Measurements from ENCODE around the gene CDC42EP1. TPM values are rescaled to one million over a fixed set of nuclear protein-coding genes. Genes with fewer than 3 reads are reported as not detected.
A peak's percentile ranks its signal among the peaks of the same experiment; 100 is the strongest.
"Not testable (repeated sequence)": the region's sequence is repeated elsewhere in the genome, so short reads cannot be mapped to it uniquely, and the experiment has no call there.

CDC42EP1 gene
- total RNA-seq, 1 experiment from 2014 or later: 95.3 TPM

DNA sequence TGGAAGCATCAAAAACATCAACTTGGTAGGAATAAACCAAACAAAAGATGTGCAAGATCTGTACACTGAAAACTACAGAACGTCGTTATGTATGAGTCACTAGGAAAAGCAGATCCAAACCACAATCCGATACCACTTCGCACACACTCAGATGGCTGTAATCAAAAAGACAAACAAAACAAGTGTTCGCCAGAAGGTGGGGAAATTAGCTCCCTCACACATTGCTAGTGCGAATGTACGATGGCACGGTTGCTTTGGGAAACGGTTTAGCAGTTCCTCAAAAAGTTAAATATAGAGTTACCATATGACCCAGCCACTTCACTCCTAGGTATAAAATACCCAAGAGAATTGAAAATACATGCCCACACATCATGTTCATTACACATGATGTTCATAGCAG lies 26.3 kb upstream of the CDC42EP1 start:
- peak; percentile 84 for DNase-seq (ENCODE audit: low read depth)

DNA sequence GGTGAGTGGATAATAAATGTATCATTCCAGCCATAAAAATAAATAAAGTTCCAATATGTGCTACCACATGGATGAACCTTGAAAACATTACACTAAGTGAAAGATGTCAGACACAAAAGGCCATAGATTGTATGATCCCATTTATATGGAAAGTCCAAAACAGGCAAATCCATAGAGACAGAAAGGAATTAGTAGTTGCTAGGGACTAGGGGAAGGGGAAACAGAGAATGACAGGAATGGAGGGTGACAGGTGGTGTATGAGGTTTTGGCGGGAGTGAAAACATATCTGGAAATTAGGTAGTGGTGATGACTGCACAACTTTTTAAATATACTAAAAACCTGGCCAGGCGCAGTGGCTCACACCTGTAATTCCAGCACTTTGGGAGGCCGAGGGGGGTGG lies 25.8 kb upstream of the CDC42EP1 start:
- DNase-seq (ENCODE audit: low read depth): no peak

DNA sequence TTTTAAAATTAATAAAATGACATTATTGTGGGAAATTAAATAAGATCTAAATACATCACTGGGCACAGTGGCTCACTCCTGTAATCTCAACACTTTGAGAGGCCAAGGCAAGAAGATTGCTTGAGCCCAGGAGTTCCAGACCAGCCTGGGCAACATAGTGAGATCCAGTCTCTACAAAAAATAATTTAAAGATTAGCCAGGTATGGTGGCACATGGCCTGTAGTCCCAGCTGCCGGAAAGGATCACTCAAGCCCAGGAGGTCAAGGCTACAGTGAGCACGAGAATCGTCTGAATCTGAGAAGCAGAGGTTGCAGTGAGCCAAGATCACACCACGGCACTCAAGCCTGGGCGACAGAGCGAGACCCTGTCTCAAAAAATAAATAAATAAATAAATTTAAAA lies 25.1 kb upstream of the CDC42EP1 start:
- no peak for DNase-seq (ENCODE audit: low read depth)

DNA sequence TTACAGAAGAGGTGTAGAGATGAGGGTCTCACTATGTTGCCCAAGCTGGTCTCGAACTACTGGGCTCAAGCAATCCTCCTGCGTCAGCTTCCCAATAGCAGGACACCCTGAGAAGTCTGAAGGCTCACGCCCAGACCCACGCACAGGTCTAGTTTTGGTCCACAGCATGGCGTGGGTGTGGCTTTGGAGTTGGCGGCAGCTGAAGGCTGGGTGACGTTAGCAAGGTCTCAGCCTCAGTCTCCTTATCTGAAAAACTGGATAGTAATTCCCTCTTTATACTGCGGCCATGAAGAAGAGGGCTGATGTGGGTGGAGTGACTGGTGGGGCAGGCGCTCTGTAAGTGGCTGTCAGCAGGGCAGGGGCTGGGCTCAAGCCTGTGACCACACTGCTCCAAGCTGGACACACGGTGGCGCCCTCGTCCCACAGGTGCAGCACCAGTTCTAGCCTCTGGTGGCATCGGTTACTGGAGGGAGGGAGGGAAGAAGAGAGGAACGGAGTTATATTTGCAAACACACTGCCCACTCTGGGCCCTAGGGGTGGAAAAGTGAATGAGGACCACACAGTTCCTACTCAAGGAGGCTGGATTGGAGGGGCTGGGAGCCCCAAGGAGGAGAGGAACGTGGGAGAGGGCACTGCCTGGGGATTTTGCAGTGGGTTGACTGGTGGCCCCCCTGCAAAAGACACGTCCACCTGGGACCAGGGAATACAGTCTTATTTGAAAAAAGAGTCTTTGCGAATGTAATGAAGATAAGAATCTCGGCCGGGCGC lies 21.5 kb upstream of the CDC42EP1 start:
- peak; percentile 93 for DNase-seq (ENCODE audit: low read depth)

DNA sequence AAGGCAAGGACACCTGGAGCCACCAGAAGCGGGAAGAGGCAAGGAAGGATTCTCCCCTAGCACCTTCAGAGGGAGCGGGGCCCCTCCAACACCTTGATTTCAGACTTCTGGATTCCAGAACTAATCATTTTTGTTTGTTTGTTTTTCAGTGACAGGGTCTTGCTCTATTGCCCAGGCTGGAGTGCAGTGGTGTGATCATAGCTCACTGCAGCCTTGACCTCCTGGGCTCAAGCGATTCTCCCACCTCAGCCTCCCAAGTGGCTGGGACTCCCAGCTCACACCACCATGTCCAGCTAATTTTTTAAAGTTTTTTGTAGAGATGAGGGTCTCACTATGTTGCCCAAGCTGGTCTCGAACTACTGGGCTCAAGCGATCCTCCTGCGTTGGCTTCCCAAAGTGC lies 20.5 kb upstream of the CDC42EP1 start:
- DNase-seq (ENCODE audit: low read depth): not testable (repeated sequence)

DNA sequence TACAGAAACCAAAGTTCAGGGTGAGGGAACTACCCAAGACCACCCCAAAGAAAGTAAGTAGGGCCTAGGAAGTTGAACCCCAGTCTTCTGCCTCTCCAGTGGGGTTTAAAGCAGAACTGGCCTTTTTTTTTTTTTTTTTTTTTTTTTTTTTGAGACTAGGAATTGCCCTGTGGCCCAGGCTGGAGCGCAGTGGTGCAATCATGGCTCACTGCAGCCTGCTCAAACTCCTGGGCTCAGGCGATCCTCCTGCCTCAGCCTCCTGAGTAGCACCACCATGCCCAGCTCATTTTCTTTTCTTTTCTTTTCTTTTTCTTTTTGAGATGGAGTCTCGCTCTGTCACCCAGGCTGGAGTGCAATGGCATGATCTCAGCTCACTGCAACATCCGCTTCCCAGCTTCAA lies 17.9 kb upstream of the CDC42EP1 start:
- not testable (repeated sequence) for DNase-seq (ENCODE audit: low read depth)

DNA sequence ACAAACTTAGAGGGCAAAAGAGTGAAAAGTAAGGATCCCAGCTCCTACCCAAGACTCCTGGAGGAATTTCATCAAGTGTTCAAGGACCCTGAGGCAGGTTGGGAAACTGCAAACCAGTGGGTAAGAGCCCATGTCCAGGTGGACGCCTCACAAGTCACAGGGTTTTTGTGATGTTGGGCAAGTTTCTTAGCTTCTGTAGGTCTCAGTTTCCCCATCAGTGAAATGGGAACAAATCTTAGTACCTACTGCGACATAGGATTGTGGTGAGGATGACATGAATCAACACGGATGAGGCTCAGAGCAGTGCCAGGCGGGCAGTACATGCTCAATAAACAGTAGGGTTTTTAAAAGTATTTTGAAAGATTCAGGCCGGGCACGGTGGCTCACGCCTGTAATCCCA lies 17.3 kb upstream of the CDC42EP1 start:
- DNase-seq (ENCODE audit: low read depth): no peak

DNA sequence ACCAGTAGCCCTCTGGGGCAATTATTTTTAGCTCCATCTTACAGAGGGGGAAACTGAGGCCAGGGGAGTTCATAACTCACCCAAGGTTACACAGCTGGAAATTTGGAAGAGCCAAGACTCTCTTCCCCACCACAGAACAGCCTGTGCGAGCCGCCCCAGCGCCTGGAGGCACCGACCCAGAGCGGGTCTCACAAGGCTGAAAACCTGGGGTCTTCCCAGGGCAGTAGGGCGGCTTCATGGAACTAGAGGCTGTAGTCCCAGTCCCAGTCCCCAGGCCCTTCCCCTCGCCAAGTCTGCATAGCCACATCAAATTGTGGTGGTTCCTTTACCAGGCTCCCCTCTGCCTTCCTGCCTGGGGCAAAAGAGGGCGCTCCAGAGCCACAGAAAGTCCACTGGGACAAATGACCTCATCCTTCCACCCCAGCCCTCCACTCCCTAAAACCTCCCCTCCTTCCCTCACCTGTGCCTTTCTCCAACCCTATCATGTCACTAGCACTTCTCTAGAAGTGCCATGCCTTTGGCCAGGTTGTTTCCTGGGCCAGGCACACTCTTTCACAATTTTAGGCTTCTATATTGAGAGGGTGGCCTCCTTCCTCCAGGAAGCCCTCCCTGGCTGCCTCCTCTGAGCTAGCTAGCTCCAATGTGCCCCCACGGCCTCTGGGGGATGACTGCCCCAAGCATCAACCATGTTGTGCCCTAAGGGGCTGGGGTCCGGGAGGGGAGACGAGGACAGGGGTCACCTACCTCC lies 15.2 kb upstream of the CDC42EP1 start:
- peak; percentile 64 for DNase-seq (ENCODE audit: low read depth)

DNA sequence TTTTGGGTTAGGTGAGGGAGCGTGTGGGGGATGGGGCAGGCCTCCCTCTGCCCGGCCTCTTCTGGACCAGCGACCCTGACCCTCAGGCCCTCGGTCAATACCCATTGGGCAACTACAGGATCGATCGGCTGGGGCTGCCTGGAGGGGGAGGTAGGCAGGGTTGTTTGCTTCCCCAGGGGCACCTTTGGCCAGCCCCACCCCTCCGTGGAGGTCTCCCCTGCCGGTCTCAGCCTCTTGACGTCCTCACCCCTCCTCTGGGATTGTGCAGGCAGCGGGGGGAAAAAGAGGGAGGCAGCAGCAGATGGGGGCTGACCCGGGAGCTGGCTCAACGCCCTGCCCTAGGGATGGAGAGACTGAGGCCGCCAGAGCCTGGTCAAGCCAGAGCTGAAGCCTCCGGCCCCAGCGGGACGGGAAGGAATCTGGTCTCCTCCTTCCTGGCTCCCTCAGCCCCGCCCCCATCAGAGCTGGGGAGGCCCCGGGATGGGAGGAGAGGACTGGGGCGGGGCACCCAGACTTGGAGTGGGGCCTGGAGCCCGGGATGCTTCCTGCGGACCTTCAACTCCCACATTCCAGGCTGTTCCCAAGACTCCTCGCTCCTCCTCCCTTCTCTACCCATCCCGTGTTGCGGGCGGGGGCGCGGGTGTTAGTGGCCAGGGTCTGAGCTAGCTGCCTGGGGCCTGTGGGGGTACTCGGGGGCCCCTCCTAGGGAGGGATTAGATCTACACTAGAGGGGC lies 14.4 kb upstream of the CDC42EP1 start:
- DNase-seq (ENCODE audit: low read depth): peak; percentile 88

DNA sequence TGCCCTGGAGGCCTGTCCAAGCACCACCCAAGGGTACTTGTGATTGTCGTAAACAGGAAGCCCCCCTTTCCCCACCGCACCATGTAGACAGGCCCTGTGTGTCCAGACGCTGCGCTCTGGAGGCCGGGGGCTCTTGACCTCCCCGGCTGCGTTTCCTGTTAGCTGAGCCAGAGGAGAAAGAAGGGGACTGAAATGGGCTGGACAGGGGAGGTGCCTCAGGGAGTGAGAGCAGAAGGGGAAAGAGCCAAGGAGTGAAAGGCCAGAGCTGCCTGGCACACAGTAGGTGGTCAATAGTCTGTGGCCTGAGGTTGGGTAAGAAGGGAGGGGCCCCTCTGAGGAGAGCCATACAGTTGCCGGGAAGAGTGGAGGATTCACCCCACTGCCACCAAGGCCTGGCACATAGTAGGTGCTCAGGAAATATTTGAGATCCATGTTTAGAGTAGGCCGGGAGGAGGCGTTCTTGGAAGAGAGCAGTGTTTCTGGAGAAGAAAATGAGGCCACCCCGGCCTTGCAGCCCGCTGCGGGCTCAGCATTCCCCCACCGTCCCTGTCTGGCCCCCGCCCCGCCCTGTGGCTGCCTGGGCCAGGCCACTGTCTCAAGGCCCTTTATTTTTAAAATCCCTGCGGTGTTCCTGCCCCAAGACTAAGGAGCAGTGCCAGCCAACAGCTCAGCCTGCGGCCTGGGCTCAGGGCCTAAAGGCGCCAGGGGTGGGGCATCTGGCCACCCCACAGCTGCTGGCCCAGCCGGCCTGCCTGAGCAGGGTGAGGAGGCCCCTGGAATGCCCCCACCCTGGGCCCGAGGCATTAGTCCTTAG lies 13.6 kb upstream of the CDC42EP1 start:
- no peak for DNase-seq (ENCODE audit: low read depth)

DNA sequence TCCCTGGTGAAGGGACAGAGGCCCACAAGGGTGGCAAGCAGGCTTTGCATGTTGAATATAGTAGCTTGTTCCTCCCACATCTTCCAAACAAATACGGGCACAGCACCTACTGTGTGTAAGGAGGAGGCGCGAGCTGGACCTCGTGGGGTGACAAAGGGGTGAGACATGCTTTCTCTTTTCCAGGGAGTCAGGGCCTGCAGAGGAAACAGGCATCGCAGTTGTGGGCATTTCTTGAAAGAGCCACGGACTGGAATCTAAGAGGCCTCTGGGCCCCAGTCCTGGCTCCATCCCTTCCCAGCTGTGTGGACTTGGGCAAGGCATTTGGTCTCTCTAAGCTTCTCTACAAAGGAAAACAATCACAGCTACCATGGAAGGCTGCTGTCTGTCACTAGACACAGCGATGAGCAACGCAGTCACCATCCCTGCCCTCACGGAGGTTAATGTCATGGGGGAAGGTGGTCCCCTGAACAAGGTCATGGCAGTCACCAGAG lies 13.0 kb upstream of the CDC42EP1 start:
- no peak for DNase-seq (ENCODE audit: low read depth)

DNA sequence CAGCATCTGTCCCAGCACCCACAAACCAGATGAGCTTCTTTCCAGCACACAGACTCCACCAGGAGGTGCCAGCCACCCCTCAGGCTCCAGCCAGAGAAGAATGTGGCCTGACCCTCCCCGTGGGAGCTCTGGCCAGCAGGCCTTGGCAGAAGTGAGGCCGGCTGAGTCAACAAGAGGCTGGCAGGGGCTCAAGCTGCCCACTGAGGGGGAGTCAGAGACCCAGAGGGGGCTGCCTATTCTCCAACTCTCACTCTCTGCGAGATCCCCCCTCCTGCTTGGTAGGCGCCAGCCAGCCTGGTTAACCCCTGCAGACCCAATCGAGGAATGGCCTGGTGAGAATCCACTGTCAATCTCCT lies 10.6 kb upstream of the CDC42EP1 start:
- no peak for DNase-seq (ENCODE audit: low read depth)

DNA sequence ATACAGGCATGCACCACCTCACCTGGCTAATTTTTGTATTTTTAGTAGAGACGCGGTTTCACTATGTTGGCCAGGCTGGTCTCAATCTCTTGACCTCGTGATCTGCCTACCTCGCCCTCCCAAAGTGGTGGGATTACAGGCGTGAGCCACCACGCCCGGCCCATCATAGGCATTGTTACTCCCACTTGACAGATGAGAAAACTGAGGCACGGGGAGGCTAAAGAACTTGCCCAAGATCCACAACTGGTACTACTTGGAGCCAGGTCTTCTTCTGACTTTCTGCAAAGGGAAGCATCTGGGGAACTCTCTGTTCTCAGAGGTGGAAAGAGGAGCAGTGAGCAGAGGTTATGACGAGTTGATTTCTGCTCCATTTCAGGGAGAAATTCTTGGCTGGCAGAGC lies 9.4 kb upstream of the CDC42EP1 start:
- DNase-seq (ENCODE audit: low read depth): not testable (repeated sequence)

DNA sequence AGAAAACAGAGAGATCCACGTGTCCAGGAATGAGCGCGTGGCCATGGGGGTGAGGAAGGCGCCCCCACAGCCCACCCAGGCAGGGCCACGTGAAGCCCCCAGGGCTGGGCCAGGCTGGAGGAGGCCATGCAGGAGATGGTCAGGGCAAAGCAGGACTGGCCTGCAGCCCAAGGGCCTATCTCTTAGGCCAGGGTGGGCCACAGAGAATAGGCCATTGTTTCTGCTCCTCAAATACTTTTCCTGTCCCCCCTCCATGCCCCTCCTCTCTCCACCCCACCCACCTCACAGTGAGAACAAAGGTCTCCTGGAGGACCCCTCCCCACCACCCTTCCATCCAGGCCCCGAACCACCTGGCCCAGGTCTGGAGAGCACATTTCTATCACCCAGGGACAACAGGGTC lies 8.3 kb upstream of the CDC42EP1 start:
- DNase-seq (ENCODE audit: low read depth): no peak

DNA sequence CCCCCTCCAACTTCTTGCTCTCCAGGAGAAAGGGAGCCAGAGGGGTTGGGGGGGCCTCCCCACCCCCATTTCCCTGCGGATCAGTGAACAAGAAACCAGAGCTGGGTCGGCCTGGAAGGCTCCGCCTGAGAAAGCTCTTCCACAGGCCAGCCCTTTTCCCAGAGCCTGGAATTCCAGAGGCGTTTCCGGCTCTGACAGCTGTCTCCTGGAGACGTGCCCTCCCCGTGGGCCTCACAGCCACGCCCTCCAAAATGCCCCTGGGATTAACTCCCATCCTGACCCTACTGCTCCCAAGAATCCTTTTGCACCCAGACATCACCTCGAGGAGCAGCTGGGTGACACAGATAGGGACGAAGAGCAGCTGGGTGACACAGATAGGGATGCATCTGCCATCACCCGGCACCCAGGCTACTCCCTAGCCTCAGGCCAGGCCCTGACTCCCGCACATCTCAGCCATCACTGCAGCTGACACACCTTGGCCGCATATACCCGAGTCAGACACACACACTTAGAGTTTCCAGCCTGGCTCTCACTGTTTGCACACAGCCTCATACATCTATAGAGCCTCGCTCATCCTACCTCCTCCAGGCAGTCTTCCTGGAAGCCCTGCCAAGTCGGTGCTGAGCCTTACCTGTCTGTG lies 7.6 kb upstream of the CDC42EP1 start:
- peak; percentile 47 for DNase-seq (ENCODE audit: low read depth)

DNA sequence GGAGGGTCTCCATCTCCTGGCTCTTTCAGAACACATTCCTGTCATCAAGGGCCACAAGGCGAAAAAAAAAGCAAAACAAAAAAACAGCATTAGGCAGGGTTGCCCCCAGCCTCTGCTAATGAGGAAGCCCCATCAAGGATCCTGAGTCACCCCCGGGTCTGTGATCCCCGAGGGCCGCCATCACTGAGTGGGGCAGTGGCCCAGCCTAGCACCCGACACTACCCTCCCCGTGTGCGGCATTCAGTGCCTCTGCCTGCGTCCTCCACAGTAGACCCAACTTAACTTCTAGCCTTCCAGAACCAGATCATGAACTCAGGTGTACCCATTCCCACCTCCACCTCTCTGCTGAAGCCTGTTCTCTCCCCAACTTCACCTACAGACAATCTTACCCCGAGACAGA lies 6.6 kb upstream of the CDC42EP1 start:
- DNase-seq (ENCODE audit: low read depth): no peak

DNA sequence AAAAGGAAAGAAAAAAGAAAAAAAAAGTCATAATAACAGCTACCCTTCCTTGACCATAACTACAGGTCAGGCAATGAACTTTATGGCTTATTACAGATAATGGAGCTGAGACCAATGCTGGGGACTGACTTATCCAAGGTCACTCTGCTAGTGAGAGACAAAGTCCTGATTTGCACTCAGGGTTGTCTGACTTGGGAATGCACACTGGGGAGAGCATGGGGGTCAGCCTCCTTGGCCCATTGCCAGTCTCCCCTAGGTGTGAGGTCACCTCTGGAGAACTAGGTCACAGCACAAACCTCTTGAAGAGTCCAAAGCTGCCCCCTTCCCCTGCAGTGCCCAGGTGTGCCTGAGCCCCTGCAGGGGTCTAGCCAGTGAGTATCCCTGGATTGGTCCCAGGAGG lies 5.3 kb upstream of the CDC42EP1 start:
- no peak for DNase-seq (ENCODE audit: low read depth)

DNA sequence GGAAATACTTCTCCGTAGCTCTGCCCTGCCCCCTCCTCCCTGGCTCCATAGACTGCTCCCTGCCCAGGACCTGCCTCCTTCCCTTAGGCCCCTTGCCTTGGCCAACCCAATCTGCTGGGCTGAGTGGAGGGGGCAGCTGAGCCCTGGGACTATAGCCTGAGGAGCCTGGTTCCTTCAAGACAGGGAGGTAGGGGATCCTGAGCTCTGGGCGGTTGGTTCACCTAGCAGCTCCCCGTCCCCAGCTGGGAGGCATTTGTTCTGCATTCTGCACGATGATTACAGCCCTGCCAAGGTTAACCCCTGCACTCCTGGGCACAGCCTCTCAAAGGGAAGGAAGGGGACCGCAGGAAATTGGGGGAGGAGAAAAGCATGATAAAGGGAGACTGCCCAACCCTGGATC lies 3.6 kb upstream of the CDC42EP1 start:
- no peak for DNase-seq (ENCODE audit: low read depth)

DNA sequence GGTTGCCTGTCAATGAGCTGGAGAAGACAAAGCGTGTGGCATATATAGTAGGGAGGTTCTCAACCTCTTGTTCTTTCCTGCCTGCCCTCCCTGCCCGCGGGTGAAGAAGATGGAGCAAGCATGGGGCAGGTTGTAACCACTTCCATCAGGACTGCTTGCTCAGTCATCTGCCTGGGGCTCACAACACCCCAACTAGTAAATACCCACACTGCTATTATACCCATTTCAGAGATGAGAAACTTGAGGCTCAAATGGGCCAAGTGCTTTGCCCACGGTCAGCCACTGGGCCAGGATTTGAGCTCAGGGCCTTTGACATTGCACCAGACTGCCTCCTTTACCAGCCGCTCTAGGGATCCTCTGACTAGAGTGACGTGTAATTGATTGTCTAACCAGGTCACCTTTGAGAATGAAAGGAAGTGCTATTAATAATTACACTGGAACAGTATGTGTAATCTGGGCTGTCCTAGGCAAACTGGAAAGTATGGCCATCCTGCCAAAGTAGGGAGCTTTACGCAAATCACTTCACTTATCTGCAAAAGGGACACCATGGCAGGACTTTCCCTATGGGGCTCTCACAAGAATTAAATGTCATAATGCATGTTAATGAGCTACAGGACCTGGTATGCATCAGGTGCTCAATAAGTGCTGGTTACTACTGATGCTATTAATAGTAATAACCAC lies 2.8 kb upstream of the CDC42EP1 start:
- no peak for DNase-seq (ENCODE audit: low read depth)

DNA sequence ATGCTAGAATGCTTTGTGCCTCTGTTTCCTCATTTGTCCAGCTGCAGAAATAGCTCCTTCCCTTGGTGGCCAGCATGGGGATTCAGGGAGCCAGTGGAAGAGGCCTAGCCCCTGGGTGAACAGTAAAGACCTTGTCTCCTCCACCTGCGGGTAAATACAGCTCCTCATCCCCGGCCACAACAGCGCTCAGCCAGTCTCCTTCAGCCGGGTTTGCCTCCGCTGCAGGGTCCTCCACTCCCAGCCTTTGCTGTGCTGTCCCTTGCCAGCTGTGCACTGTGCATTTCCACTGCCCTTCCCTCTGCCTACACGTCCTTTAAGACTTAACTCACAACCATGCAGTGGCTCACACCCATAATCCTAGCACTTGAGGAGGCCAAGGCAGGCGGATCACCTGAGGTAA lies 1.5 kb upstream of the CDC42EP1 start:
- no peak for DNase-seq (ENCODE audit: low read depth)
